Caco-2 (cell line): ENCODE data around the gene ALPP. TPM values are rescaled to one million over a fixed set of nuclear protein-coding genes. Genes with fewer than 3 reads are reported as not detected.

Experiments
- BruUV-seq: library from RNA; stranded (reverse); fragments of 400-500 nt; replicated peaks from 2 replicates; lab custom pipeline; 2021; lab: Mats Ljungman, UMichigan
- CTCF ChIA-PET: fragments of 300-600 bp; sonication (Branson Sonifier 250); formaldehyde crosslinking; loops from one replicate; lab custom pipeline; 2022; ENCODE audit warnings: antibody characterized with exemption; lab: Charles Lee
- POLR2A ChIA-PET: fragments of 300-600 bp; sonication (Branson Sonifier 250); formaldehyde crosslinking; loops from one replicate; lab custom pipeline; 2022; ENCODE audit warnings: antibody characterized with exemption; lab: Charles Lee
- DNase-seq, 2 experiments: peaks; one replicate each; pipeline versions ENCODE4 v3.0.0 to v3.0.0-alpha.2; 2020 to 2022
- H3K27me3 ChIP-seq: replicated peaks from 2 replicates; pipeline ENCODE4 v1.6.0; 2011; ENCODE audit warnings: low read length; ENCODE audit not compliant: control insufficient read depth, insufficient read depth
- H3K36me3 ChIP-seq: 2 replicates; pipeline ENCODE4 v1.5.1; 2011; ENCODE audit warnings: low read length; ENCODE audit not compliant: control insufficient read depth, insufficient read depth
- H3K4me1 ChIP-seq: fragments of 250-450 bp; sonication (Bioruptor Pico); 2 replicates; pipeline ENCODE4 v1.5.1; 2020; ENCODE audit warnings: mild to moderate bottlenecking
- H3K4me3 ChIP-seq: 2 replicates; pipeline ENCODE4 v1.5.1; 2011; ENCODE audit warnings: low read depth, mild to moderate bottlenecking, control low read depth, low read length
- H3K9me3 ChIP-seq: fragments of 250-450 bp; sonication (Bioruptor Pico); 2 replicates; pipeline ENCODE4 v1.5.1; 2020; ENCODE audit warnings: mild to moderate bottlenecking, moderate library complexity
- H3K27ac Mint-ChIP-seq: one replicate; pipeline ENCODE4 v1.8.0; 2022; ENCODE audit warnings: mixed read lengths; ENCODE audit not compliant: unreplicated experiment
- H3K27me3 Mint-ChIP-seq: one replicate; pipeline ENCODE4 v1.8.0; 2022; ENCODE audit warnings: mixed read lengths; ENCODE audit not compliant: insufficient read depth, unreplicated experiment
- H3K36me3 Mint-ChIP-seq: one replicate; pipeline ENCODE4 v1.8.0; 2022; ENCODE audit warnings: mild to moderate bottlenecking, mixed read lengths; ENCODE audit not compliant: insufficient read depth, unreplicated experiment
- H3K4me1 Mint-ChIP-seq: one replicate; pipeline ENCODE4 v1.8.0; 2022; ENCODE audit warnings: low read depth, mixed read lengths; ENCODE audit not compliant: unreplicated experiment
- H3K4me3 Mint-ChIP-seq: one replicate; pipeline ENCODE4 v1.8.0; 2022; ENCODE audit warnings: mild to moderate bottlenecking, moderate library complexity, mixed read lengths; ENCODE audit not compliant: unreplicated experiment
- H3K9me3 Mint-ChIP-seq: one replicate; pipeline ENCODE4 v1.8.0; 2022; ENCODE audit warnings: mixed read lengths; ENCODE audit not compliant: unreplicated experiment
- CTCF ChIP-seq, 2 experiments: fragments of 200-600 bp in 1 of 2; IDR thresholded peaks; 1 replicate in 1 of 2; 2 replicates in 1 of 2; pipeline versions ENCODE4 v1.5.1 to v1.8.0; 2011 to 2022; ENCODE audit warnings: antibody characterized with exemption in 1 of 2, control low read depth in 1 of 2, inconsistent platforms in 1 of 2, low read depth in 1 of 2, low read length in 1 of 2, mild to moderate bottlenecking in 1 of 2, moderate library complexity in 1 of 2; ENCODE audit not compliant: insufficient read depth in 1 of 2, severe bottlenecking in 1 of 2, unreplicated experiment in 1 of 2
- intact Hi-C: fragments of 100-400 bp; cut with micrococcal nuclease; formaldehyde crosslinking; loops from one replicate; pipeline ENCODE4 v1.10.0; 2022; ENCODE audit not compliant: unreplicated experiment
- total RNA-seq: library from RNA; stranded (reverse); gene quantifications from 2 replicates; pipeline ENCODE4 v1.2.3, GENCODE V29; 2022

Gene ALPP
- total RNA-seq, 1 experiment from 2014 or later, result 4.9 TPM

- no peak overlapping the region for H3K27ac Mint-ChIP-seq
- no peak overlapping the region for H3K4me3 Mint-ChIP-seq
- no peak for DNase-seq
- no peaks in the 10 kb centered on the region for H3K27me3 ChIP-seq
- H3K9me3 Mint-ChIP-seq, result no peaks in the 10 kb centered on the region
- H3K27me3 Mint-ChIP-seq, result no peaks in the 10 kb centered on the region
- BruUV-seq, result no TSS peak
- H3K4me1 Mint-ChIP-seq, result no peaks in the 10 kb centered on the region
- H3K9me3 ChIP-seq, result no peaks in the 10 kb centered on the region
- intact Hi-C loops, result no loop called here
- no peak overlapping the region for H3K4me3 ChIP-seq
- ChIA-PET POLR2A (no interaction called here), CTCF (no interaction called here)
- no peak for TF ChIP-seq CTCF (IDR thresholded peaks at IDR 0.05; ENCODE audit: insufficient read depth in 1 of 2, low read depth in 1 of 2, low read length in 1 of 2, severe bottlenecking in 1 of 2, unreplicated experiment in 1 of 2)
- H3K4me1 ChIP-seq, result no peaks in the 10 kb centered on the region
- no peaks in the 10 kb centered on the region for H3K36me3 Mint-ChIP-seq
- no peaks in the 10 kb centered on the region for H3K36me3 ChIP-seq
Observed at GRCh38 chr2:232374356-232374755, 4.2 kb upstream of the ALPP start.

- no peak for DNase-seq
- no peaks in the 10 kb centered on the region for H3K9me3 ChIP-seq
- no peaks in the 10 kb centered on the region for H3K4me1 ChIP-seq
- Mint-ChIP-seq H3K27ac (no peak overlapping the region), H3K27me3 (no peaks in the 10 kb centered on the region), H3K36me3 (no peaks in the 10 kb centered on the region), H3K9me3 (no peaks in the 10 kb centered on the region), H3K4me1 (no peaks in the 10 kb centered on the region), H3K4me3 (no peak overlapping the region)
- no peaks in the 10 kb centered on the region for H3K36me3 ChIP-seq
- ChIA-PET POLR2A (no interaction called here), CTCF (no interaction called here)
- no peaks in the 10 kb centered on the region for H3K27me3 ChIP-seq
- no TSS peak for BruUV-seq
- intact Hi-C loops, result no loop called here
- no peak overlapping the region for H3K4me3 ChIP-seq
- no peak for TF ChIP-seq CTCF (IDR thresholded peaks at IDR 0.05; ENCODE audit: insufficient read depth in 1 of 2, low read depth in 1 of 2, low read length in 1 of 2, severe bottlenecking in 1 of 2, unreplicated experiment in 1 of 2)
Observed at GRCh38 chr2:232375164-232375563, 3.4 kb upstream of the ALPP start.

- no peak overlapping the region for H3K4me3 ChIP-seq
Observed at GRCh38 chr2:232376260-232376659, 2.3 kb upstream of the ALPP start.

More at GRCh38 chr2:232376260-232376659, 2.3 kb upstream of the ALPP start:
- no peaks in the 10 kb centered on the region for H3K36me3 ChIP-seq
- H3K9me3 ChIP-seq, result no peaks in the 10 kb centered on the region
- H3K4me3 Mint-ChIP-seq, result no peak overlapping the region
- H3K36me3 Mint-ChIP-seq, result no peaks in the 10 kb centered on the region
- no TSS peak for BruUV-seq
- no peak for DNase-seq
- POLR2A ChIA-PET, result no interaction called here
- H3K27me3 Mint-ChIP-seq, result no peaks in the 10 kb centered on the region
- H3K27ac Mint-ChIP-seq, result no peak overlapping the region
- H3K9me3 Mint-ChIP-seq, result no peaks in the 10 kb centered on the region
- intact Hi-C loops, result no loop called here
- H3K4me1 ChIP-seq, result no peaks in the 10 kb centered on the region
- no peaks in the 10 kb centered on the region for H3K4me1 Mint-ChIP-seq
- TF ChIP-seq CTCF (IDR thresholded peaks at IDR 0.05; ENCODE audit: insufficient read depth in 1 of 2, low read depth in 1 of 2, low read length in 1 of 2, severe bottlenecking in 1 of 2, unreplicated experiment in 1 of 2), result no peak
- CTCF ChIA-PET, result no interaction called here
- H3K27me3 ChIP-seq, result no peaks in the 10 kb centered on the region
